ENCODE data around the gene TMTC2.

TMTC2 gene

DNA sequence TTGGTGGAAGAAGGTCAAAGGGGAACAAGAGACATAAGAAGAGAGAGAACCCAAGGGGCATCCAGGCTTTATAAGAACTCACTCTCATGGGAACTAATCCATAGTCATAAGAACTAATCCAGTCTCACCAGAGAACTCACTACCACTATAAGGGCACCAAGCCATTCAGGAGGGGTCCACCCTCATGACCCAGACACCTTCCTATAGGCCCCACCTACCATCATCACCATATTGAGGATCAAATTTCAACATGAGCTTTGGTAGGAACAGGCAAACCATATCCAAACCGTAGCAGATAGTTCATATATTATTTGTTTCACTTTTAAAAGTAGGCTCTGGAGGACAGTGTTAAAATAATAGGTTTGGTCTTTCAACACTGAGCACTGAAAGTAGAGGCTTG lies 350.1 kb downstream of the TMTC2 start:
- DNase-seq = no peak

DNA sequence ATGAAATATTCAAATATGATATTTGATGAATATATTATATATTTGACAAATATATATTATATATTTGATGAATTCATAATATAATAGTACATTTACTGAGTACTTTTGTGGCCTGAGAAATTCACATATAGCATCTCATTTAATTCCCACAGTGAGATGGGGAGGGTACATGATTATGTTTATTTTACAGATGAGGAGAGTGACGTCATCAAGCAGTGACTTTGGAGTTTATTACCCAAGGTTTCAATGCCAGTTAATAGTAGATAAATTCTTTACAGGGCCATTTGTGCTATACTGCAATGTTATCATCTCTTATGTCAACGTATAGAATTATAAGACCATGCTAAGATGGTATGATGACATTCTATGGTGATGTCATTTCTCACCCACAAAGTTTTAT lies 352.7 kb downstream of the TMTC2 start:
- DNase-seq = no peak

DNA sequence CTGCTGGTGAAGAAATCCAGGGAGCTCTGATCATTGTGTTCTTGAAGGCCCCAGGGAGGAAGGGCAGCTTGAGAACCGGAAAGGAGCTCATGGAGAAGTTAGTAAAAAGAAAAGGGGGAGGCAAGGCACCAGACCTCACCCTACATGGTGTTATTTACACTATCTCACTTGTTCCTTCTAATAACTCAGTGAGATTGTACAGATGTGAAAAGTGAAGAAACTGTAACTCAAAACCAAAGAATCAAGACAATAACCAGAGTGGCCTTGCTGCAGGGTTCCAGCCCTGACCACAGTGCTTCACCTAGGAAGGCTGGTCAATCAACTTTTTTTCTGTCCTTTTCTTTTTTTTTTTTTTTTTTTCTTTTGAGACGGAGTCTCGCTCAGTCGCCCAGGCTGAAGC lies 353.6 kb downstream of the TMTC2 start:
- DNase-seq = no peak

DNA sequence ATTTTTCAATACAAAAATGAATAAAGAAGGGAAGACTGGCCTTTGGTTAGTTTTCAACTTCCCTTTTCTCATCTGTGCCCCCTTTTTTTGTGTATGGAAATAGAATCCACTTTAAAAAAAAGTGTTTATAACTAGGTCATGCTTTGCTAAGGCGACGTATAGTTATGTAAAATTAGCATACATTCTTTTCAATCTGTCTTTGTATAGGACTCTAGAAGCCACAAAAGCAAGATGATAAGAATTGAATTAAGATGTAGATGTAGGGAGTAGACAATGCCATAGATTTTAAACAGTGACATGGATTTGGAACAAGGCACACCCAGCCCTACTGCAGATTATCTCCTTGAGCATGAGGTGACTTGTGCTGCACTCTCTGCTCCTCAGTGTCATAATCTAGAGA lies 354.3 kb downstream of the TMTC2 start:
- DNase-seq = no peak

DNA sequence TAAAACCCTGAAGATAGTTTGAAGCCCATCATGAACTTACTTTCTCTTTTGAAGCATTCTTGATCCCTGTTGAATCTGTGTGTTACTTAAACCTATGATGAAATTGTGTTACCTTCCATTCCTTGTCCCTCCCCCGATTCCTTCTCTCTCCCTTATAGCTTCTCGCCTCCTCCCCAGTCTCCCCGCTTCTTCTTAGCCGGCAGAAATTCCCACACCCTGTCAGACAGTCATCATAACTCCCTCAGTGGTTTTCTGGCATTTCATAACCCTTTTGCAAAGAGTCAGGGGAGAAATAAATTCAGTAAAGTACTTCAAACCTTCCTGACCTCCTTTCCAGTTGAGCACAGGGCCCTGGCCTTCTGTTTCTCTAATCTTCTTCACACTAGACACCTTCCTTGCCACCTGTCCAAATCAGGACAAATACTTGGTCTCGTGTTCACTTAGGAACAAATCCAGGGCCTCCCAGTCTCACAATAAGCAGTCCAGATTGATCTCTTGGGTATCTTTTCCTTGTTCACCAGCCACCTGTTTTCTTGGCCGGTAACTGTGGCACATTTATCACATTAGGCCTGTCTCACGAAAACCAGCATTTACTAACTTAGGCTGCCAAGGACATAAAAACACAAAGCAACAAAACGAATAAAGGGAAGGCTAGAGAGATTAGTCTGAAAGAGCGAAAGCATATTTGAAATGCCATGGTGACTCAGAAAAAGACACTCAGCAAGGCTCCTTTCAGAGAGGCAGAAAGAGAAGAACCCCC lies 355.9 kb downstream of the TMTC2 start:
- DNase-seq = peak; percentile 68

GRCh38 chr12:83044736-83045135 lies 358.0 kb downstream of the TMTC2 start:
- DNase-seq = no peak

DNA sequence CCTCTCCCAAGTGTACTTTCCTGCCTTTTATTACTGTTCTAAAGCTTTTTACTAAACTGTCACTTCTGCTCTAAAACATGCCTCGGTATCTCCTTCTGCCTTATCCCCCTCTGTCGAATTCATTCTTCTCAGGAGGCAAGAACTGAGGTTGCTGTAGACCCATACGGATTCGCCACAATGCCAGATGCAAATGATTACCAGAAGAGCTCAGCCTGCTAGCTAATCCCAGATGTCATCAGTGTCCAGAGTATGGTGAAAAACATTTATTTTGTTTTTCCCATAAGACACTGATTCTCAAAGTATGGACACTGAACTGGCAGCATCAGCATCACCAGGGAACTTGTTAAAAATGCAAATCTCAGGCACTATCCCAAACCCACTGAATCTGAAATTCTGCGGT lies 359.3 kb downstream of the TMTC2 start:
- DNase-seq = no peak

DNA sequence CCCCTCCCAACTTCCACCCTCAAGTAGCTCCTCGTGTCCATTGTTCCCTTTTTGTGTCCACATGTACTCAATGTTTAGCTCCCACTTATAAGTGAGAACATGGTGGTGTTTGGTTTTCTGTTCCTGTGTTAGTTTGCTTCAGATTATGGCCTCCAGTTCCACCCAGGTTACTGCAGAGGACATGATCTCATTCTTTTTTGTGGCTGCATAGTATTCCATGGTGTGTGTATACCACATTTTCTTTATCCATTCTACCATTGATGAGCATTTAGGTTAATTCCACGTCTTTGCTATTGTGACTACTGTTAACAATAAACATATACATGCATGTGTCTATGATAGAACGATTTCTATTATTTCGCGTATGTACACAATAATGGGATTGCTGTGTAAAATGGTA lies 362.6 kb downstream of the TMTC2 start:
- DNase-seq = no peak

GRCh38 chr12:83052890-83053541 lies 366.3 kb downstream of the TMTC2 start:
- DNase-seq = no peak

DNA sequence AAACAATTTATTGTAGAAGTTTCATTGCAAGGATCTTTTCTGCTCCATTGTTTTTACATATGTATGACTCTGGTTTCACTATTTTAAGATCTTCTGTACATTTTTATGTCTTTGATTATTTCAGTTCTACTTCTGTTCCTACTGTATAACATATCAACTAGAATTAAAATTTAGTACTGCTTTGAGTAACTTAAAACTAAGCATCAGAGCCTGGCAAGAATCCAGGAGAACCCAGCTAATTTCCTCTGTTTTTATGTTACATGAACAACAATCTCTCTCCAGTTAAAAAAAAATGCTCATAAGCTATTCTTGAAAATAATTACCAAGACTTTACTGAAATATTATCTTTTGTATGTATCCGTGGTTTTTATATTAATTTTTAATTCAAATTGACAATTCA lies 370.7 kb downstream of the TMTC2 start:
- no peak for DNase-seq

GRCh38 chr12:83059107-83059506 lies 372.4 kb downstream of the TMTC2 start:
- no peak for DNase-seq

- DNase-seq = no peak
These were observed 378.9 kb downstream of the TMTC2 start for GRCh38 chr12:83065562-83065961.

DNA sequence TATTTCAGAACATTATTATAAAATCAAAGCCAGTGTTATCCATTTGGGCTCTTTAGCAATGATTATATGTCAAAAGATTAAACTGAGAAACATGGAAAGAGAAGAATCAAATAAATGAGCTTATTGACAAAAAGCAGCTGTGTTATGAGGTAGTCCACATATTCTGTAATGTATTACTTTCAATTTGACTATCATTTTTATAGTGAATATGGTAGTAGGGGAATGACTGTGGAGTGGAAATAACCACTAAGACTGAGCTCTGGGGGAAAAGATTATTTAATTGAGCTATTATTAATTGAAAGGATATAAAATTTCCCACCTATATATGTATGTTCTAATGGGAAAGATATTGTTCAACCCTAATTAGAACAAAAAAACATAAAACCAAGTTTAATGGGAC lies 381.3 kb downstream of the TMTC2 start:
- DNase-seq = no peak

DNA sequence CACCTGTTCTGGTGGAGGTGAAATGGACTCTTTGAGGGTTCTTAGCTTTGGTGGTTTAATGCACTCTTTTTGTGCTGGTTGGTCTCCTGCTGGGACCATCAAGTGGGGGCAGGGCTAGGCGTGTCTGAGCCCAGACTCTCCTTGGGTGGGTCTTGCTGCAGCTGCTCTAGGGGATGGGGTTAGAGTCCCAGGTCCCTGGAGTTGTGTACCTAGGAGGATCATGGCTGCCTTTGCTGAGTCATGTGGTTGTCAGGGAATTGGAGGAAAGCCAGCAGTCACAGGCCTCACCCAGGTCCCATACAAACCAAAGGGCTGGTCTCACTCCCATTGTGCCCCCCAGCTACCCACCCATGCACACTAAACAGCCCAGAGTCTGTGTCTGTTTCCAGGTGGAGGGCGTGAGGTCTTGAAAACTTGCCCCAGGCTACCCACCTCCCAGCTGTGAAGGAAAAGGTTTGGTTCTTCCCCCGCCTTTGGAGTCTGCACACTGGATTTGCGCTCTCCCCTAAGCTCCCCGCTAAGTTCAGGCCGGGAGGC lies 387.7 kb downstream of the TMTC2 start:
- peak; percentile 67 for DNase-seq

DNA sequence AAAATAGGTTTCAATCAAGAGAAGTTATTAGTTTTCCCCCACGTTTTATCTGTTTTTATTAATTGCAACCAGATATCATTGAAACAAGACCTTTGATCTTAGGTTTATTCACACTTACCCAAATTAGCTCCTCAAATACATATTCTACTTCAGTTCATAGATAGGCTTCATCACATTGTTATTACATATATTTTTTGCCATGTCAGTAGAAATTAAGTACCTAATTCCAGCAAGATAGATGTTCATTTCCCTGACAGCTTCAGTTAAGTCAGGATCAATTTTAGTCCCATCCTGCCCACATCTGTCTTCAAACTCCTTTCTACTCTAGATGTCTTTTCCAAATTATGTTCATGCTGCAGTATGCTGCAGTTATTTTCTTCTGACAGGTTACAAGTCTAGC lies 388.8 kb downstream of the TMTC2 start:
- no peak for DNase-seq

DNA sequence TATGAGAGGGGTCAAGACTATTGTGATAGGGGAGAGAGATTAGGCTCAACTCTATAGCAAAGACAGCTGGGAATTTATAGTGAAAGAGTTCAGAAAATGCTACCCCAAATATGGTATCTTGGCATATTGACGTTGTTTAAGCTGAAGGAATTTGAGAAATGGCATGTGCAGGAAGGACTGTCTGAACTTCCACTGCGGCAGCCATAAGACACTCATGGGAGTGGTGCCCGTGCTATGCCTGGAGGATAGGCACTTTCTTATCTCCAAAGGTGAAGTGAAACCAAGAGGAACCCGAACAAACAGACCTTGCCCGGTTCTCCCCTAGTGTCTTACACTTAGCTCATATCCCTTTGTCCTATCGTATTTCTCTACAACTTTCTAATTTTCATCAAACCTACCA lies 390.3 kb downstream of the TMTC2 start:
- DNase-seq = no peak

GRCh38 chr12:83082690-83083276 lies 396.1 kb downstream of the TMTC2 start:
- no peak for DNase-seq

DNA sequence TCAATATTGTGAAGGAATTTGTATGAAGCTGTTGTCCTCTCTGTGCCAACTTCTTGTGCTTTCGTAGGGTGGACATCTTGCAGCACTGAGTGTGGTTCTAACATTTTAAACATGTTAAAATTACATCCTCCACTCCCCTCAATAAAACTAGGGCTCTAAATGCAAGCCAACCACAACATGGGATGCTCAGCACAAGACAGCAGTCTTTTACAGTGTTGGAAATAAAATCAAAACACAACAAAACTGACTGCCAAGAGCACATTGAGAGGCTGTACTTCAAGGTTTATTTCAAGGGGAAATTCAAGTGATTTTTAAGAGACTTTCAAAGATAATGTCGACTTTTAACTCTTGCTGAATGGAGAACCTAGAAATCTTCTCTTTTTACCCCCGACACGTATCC lies 396.9 kb downstream of the TMTC2 start:
- no peak for DNase-seq

DNA sequence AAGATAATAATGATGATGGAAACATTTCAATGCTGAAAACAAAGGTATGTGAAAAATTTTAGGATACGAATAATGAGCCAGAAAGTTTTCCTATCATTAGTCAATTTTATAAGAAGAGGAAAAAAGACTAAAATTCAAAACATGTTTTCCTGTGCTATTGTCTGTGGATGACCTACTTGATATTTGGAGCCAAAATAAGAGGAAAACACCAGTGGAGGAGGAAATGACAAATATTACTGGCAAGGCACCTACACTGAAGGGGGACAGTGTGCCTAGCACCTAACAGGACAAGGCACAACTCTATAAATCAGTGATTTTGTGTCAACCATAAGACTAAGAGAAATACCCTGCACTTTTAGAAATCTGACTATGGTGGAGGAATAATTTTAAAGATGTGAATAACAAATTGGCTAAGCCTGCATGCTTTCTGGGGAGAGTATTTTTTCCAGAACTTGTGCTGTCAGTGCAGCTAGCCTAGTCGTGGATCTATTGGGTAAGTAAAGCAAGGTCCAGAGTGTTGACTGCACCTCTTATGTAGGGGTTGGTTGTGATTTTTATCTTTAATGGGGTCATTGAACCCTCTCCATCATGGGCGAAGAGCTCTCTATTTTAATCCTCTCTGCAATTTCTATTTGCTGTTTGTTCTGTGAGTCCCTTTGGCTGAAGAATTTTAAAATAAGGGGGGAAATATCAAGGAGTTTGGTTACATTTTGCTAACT lies 398.0 kb downstream of the TMTC2 start:
- DNase-seq = no peak

- no peak for DNase-seq
These were observed 399.3 kb downstream of the TMTC2 start for GRCh38 chr12:83086023-83086422.

DNA sequence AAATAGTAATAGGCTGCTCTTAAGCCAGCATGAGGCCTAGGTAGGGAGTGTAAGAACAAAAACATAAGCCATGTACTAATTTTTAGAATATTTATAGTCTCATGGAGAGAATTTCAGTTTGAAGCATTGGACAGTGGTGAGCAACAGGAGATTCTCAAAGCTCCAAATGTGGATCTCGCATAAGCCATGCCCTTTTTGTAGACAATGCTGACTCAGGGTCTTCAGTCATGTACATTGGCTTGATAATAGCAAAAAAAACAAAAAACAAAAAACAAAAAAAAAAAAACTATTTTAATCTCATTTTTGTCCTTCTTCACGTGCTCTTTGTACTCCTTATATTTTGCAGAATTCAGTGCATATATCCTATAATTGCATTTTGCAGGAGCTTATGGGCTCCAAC lies 402.9 kb downstream of the TMTC2 start:
- DNase-seq = no peak

DNA sequence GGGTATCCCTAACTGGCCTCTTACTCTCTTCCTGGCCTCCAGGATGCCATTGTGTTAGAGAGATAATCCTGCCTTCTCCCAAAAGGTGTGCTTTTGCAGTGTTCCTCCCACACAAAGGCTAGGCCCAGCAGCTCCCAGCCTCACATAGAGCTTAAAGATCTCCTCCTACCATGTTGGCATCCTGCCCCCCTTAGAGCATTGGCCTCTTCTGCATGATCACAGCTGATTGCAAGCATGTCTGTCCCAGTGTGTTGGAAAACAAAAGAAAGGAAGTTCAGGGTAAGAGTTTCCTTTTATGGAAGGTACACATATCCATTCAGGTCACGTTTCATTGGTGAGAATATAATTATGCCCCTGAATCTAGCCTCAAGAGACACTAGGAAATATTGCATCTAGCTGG lies 405.4 kb downstream of the TMTC2 start:
- peak; percentile 48 for DNase-seq

DNA sequence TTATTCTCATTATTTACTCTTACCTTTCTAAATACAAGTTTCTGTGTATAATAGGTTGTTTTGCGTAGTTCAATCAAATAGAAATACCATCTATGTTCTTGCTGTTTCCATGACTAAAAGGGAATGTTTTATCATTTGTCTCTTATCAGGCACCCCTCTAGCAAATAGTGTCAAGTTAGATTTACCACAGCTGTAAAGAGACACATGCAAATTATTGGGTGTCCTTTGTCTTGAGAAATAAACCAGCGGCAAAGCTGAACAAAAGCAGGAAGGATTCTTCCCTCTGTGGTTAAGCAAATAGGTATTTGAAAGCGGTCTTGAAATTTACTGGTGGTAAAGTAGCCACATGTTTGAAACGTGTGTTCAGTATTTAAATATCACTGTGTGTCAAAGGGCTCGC lies 405.9 kb downstream of the TMTC2 start:
- DNase-seq = no peak

GRCh38 chr12:83093426-83093825 lies 406.7 kb downstream of the TMTC2 start:
- DNase-seq = no peak

All from NCI-H2171 treated with DMSO at 0.1 percent for 48 hours (cell line).